ENCODE results near the gene E2F1.
A peak's percentile ranks its signal among the peaks of the same experiment; 100 is the strongest.

E2F1 gene, protein sequence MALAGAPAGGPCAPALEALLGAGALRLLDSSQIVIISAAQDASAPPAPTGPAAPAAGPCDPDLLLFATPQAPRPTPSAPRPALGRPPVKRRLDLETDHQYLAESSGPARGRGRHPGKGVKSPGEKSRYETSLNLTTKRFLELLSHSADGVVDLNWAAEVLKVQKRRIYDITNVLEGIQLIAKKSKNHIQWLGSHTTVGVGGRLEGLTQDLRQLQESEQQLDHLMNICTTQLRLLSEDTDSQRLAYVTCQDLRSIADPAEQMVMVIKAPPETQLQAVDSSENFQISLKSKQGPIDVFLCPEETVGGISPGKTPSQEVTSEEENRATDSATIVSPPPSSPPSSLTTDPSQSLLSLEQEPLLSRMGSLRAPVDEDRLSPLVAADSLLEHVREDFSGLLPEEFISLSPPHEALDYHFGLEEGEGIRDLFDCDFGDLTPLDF

GRCh38 chr20:33686100-33686983, at the start of gene E2F1:
Gene E2F1, minus strand, starts transcription at chr20:33686385. Its CDS starts 121 bp downstream, at chr20:33686264.
- peak; percentile 47 for DNase-seq

- no peak for DNase-seq
Observed at GRCh38 chr20:33733654-33734576, 47.7 kb upstream of the E2F1 start.

GRCh38 chr20:33732166-33732970, 46.2 kb upstream of the E2F1 start:
- DNase-seq, result no peak

DNA sequence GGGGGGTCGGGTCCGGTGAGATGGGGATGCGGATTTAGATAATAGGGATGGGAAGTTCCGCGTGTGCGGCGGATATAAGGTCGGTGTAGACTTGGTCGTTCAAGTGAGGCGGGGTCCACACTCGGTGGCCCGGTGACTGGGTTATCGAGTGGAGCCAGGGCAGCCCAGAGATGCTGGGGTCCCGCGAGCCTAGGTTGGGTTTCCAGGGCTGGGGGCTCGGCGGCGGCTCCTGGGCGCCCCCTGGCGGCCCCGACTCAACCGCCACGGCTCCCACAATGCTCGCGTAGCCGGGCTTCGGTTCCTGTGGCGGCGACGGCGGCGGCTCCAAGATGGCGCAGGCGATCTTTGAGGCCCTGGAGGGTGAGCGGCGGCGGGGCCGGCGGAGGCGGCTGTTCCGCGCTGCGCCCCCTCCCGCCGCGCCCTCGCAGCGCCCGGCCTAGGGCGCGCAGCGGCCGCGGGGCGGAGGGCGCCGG, 45.5 kb upstream of the E2F1 start, which contains the start of gene ZNF341:
Gene ZNF341, plus strand, starts transcription at position 304 of the 473 bp plus-strand sequence. Its CDS starts 26 bp downstream, at position 330.
- no peak for DNase-seq

DNA sequence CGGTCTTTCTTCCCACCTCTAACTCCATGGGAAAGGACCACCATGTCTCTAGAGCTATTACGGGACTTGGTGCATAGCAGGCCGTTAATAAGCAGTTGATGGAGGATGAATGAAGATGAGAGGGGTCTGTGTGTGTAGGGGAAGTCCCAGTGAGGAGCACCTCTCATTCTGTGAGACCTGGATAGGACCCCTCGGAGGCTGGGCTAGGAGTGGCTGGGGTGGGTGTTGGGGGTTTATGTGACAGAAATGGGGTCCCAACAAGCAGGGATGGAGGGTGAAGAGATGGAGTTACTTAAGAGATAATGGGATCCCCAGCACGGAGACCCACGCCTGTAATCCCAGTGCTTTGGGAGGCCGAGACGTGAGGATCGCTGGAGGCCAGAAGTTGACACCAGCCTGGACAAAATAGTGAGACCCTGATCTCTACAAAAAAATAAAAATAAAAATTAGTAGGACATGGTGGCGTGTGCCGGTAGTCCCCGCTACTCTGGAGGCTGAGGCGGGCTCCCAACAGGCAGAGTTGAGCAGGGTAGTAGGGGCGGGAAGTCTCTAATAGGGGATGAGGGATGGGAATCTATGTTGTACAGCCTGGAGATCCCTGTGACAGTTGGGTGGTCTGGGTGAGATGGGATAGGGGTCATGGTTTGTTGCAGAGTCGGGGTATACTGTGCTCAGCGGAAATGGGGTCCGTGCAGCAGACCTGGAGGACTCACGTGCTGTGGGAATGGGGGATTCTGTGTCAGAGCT, 44.9 kb upstream of the E2F1 start:
- no peak for DNase-seq

- no peak for DNase-seq
Observed at GRCh38 chr20:33729101-33729500, 42.9 kb upstream of the E2F1 start.

GRCh38 chr20:33728463-33728862, 42.3 kb upstream of the E2F1 start:
- no peak for DNase-seq

DNA sequence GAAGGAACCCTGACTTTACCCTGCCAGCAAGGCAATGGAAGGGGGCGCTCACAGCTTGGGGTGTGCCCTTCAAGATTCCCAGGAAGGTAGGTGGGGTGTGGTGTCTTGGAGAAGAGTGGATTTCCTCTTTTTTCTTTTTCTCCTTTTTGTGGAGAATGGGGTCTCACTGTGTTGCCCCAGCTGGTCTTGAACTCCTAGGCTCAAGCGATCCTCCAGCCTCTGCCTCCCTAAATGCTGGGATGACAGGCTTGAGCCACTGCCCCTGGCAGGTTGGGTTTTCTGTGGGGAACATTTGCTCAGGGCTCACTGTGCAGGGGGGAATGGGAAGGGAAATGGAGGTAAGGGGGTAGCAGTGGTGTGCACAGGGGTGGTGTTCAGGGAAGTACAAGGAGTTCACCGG, 41.6 kb upstream of the E2F1 start:
- no peak for DNase-seq

DNA sequence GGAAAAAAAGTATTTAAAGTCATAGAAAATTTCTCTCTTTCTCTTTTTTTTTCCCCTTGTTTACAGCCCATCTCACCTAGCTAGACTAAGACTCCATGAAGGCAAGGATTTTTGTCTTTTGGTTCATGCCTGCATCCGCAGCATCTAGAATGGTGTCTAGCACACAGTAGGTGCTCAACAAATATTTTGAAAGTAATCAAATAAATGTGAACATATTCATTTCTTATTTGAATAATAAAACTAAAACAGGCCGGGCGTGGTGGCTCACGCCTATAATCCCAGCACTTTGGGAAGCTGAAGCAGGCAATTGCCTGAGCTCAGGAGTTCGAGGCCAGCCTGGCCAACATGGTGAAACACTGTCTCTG, 40.9 kb upstream of the E2F1 start:
- DNase-seq, result no peak

DNA sequence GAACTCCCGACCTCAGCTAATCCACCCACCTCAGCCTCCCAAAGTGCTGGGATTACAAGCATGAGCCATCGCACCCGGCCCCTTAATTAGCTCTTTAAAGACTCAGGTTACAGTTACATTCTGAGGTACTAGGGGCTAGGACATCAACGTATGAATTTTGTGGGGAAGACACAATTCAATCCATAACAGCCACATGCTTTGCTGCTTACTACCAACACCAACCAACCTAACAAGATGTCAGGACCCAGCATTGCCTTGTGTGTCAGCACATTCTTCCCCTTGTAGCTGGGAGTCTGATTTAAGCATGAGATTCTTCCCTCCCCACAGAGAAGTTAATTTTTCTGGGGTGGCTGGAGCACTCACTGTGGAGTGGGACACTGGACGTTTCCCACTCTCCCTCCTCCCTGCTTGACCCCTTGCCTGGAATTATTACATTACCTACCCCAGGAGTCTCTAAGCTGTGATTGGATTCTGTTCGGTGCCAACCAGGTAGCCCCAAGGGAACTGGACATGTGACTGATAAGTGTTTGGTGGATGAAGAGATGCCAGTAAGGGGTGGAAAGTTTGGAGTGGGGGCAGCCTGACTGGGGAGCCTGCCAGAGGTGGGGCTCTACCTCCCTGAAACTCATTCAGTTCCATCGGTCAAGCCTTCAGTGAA, 39.6 kb upstream of the E2F1 start:
- no peak for DNase-seq

DNA sequence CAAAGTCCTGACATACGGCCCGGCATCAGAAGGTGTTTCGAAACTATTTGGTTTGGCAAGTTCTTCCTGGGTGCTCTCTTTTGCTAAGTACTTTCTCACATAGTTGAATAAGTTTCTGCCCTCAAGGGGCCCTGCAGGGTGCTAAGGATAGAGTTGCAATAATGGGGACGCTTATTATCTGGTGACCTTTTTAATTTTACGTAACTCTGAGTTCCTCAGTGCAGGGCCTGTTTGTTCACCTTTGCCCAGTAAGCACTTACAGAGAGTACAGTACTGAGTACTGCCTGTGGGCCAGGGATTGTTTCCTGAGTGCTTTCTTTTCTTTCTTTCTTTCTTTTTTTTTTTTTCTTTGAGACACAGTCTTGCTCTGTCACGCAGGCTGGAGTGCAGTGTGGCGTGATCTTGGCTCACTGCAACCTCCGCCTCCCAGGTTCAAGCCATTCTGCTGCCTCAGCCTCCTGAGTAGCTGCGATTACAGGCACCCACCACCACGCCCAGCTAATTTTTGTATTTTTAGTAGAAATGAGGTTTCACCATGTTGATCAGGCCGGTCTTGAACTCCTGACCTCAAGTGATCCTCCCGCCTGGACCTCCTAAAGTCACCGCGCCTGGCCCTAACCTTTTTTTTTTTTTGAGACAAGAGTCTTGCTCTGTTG, 38.4 kb upstream of the E2F1 start:
- peak; percentile 69 for DNase-seq

GRCh38 chr20:33721391-33722140, 35.4 kb upstream of the E2F1 start:
- DNase-seq, result no peak

GRCh38 chr20:33719989-33720709, 34.0 kb upstream of the E2F1 start, which contains the start of gene PXMP4:
Gene PXMP4, minus strand, starts transcription at chr20:33720310. Its CDS starts 103 bp downstream, at chr20:33720207.
- DNase-seq, result peak; percentile 92

GRCh38 chr20:33719277-33719988, 33.2 kb upstream of the E2F1 start:
- DNase-seq, result no peak

DNA sequence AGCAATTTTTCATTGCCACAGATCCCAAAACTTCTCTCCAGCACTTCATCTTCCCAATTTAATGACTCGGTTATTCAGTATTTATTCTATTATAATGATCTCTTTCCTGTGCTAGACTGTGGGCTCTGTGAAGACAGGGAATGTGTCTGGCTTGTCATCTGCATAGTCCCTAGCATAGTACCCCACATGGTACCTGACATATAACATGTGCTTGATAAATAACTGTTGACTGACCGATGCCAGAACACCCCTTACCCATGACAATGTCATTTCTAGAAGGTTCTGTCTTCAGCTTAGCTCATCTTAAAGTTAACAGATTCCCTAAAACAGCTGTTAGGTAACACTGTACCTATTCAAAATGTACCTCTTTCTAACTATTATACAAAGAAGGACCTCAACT, 30.3 kb upstream of the E2F1 start:
- no peak for DNase-seq

- DNase-seq, result no peak
Observed at GRCh38 chr20:33713865-33714367, 27.7 kb upstream of the E2F1 start.

DNA sequence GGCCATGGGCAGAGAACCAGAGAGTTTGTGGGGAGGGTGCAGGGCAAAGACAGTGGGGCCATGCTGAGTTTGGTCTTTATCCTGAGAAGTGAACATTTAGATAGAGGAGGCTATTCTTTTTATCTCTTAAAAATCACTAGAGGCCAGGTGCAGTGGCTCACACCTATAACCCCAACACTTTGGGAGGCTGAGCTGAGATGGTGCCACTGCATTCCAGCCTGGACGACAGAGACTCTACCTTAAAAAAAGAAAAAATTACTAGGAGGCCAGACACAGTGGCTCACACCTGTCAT, 25.2 kb upstream of the E2F1 start:
- no peak for DNase-seq
